Naive thymus-derived CD8-positive, alpha-beta T cell (primary cell): ENCODE measurements around the gene ALCAM. TPM values are rescaled to one million over a fixed set of nuclear protein-coding genes. Genes with fewer than 3 reads are reported as not detected.

ENCODE experiments used
- ATAC-seq, 2 donors: fragments of 150-1000 bp; cut with Tn5 transposase in 1 of 2; sonication (Bioruptor Pico), chemical (Tn5 transposase) in 1 of 2; 1 replicate in 1 of 2; 2 replicates in 1 of 2; pipeline ENCODE4 v1.10.0; 2021; ENCODE audit warnings: mild to moderate bottlenecking in 2 of 2, moderate library complexity in 2 of 2
- POLR2A ChIA-PET: fragments of 350-600 bp; sonication (Branson Sonifier 250); formaldehyde crosslinking; loops from one replicate; lab custom pipeline; 2021; ENCODE audit warnings: antibody characterized with exemption; lab: Charles Lee
- DNase-seq, 10 donors: peaks; one replicate each; pipeline versions ENCODE4 v3.0.0 to v3.0.0-alpha.2; 2020 to 2022
- H3K27ac Mint-ChIP-seq, 10 donors: one replicate each; pipeline ENCODE4 v1.8.0; 2020 to 2022; ENCODE audit warnings: mild to moderate bottlenecking in 10 of 10, mixed read lengths in 10 of 10, moderate library complexity in 4 of 10, inconsistent platforms in 1 of 10
- H3K27me3 Mint-ChIP-seq, 5 donors: one replicate each; pipeline ENCODE4 v1.8.0; 2021 to 2022; ENCODE audit warnings: mixed read lengths in 5 of 5
- H3K36me3 Mint-ChIP-seq, 3 donors: one replicate each; pipeline ENCODE4 v1.8.0; 2020 to 2022; ENCODE audit warnings: mixed read lengths in 3 of 3, mild to moderate bottlenecking in 2 of 3, inconsistent platforms in 1 of 3
- H3K4me1 Mint-ChIP-seq, 4 donors: one replicate each; pipeline ENCODE4 v1.8.0; 2021 to 2022; ENCODE audit warnings: mixed read lengths in 4 of 4
- H3K4me3 Mint-ChIP-seq, 10 donors: one replicate each; pipeline ENCODE4 v1.8.0; 2020 to 2022; ENCODE audit warnings: mild to moderate bottlenecking in 10 of 10, mixed read lengths in 10 of 10, moderate library complexity in 6 of 10, inconsistent platforms in 1 of 10
- H3K9me3 Mint-ChIP-seq, 9 donors: one replicate each; pipeline ENCODE4 v1.8.0; 2020 to 2022; ENCODE audit warnings: mixed read lengths in 9 of 9, mild to moderate bottlenecking in 3 of 9, inconsistent platforms in 1 of 9, moderate library complexity in 1 of 9
- polyA plus RNA-seq, 3 donors: library from polyadenylated mRNA; unstranded; fragments of 300-500 nt; fragmentation: Illumina TruSeq; gene quantifications; one replicate each; pipeline ENCODE4 v1.2.3, GENCODE V29; 2021
- total RNA-seq, 8 experiments: library from RNA in 2 of 8; stranded (reverse) in 2 of 8; gene quantifications; one replicate each; pipeline ENCODE4 v1.2.3 and lab custom pipeline; 2021 to 2026

Gene ALCAM
- total and polyA plus RNA-seq, 5 experiments from 2014 or later: 0.41 to 3.1 (median 1.8) TPM

- ATAC-seq: no peak
- POLR2A ChIA-PET: no interaction called here
- Mint-ChIP-seq H3K9me3 (no peaks in the 10 kb centered on the region), H3K4me3 (no peak overlapping the region), H3K27me3 (peaks cover 0 to 3% (median 0%) of the 10 kb centered on the region in 5 donors), H3K4me1 (peaks cover 0 to 9% (median 1%) of the 10 kb centered on the region in 4 donors), H3K27ac (peak overlapping the region in 1 of 10 donors; percentile 69), H3K36me3 (no peaks in the 10 kb centered on the region)
- no peak for DNase-seq
Observed at GRCh38 chr3:105424412-105425152, 57.9 kb downstream of the ALCAM start.

- H3K27ac Mint-ChIP-seq: no peak overlapping the region
- peaks cover 0 to 3% (median 0%) of the 10 kb centered on the region in 5 donors for H3K27me3 Mint-ChIP-seq
- H3K9me3 Mint-ChIP-seq: no peaks in the 10 kb centered on the region
- H3K4me3 Mint-ChIP-seq: no peak overlapping the region
- no peak for ATAC-seq
- H3K4me1 Mint-ChIP-seq: peaks cover 0 to 9% (median 1%) of the 10 kb centered on the region in 4 donors
- no peak for DNase-seq
- POLR2A ChIA-PET: no interaction called here
- H3K36me3 Mint-ChIP-seq: no peaks in the 10 kb centered on the region
Observed at GRCh38 chr3:105425153-105425502, 58.4 kb downstream of the ALCAM start.

DNA sequence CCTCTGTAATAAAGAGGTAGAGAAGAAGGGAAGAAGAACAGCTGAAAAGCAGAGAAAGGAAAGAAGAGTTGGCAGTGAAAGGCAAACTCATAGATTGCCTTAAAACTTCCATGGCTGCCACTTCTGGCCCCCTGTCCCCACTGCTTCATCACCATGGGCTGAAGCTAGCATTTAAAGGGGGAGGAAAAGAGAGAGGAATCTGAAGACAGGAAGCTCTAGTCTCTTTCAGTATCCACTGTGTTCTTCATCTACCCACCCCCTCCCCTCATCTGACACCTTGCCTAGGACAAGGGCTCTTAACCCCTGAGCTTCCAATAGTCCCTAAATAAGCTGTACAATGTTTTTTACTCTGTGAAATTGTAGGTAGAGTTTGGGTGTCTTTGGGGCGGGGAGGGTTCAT is 60.6 kb downstream of the ALCAM start:
- peaks cover 0 to 3% (median 0%) of the 10 kb centered on the region in 5 donors for H3K27me3 Mint-ChIP-seq
- peak overlapping the region in 1 of 10 donors; percentile 50 for H3K27ac Mint-ChIP-seq
- no peaks in the 10 kb centered on the region for H3K36me3 Mint-ChIP-seq
- POLR2A ChIA-PET: no interaction called here
- DNase-seq (no peak), ATAC-seq (no peak)
- H3K4me1 Mint-ChIP-seq: peaks cover 0 to 9% (median 2%) of the 10 kb centered on the region in 4 donors
- H3K9me3 Mint-ChIP-seq: no peaks in the 10 kb centered on the region
- no peak overlapping the region for H3K4me3 Mint-ChIP-seq

DNA sequence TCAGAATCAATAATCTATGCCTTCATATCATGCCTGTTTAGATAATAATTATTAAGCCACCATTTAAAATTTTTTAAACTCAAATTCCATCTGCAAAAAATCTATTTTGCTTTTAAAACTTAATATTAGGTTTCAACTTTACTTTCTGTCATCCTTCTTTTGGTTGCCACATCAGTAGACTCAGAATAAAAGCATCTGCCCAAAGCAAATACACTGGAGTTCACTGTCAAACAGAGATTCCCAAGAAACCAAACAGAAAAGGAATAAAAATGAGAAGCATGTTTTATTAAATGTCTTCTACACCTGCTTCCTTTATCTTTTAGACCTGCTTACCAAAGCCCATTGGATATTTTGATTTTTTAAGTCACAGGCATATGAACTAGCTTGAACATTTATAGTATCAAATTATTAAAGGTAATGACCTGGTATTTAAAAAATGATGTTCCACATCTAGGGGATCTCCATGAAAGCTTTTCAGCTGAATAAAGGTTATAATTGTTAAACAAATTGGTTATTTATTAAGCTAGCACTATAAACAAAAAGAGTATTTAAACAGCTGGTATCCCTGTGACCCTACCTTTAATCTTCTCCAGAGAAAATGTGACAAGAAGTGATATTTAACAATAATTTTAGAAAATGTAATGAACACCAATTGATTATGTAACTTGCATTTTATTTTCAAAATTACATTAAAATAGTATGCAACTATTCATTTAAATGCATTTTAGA is 62.5 kb downstream of the ALCAM start:
- no peak for ATAC-seq
- POLR2A ChIA-PET: no interaction called here
- no peaks in the 10 kb centered on the region for H3K9me3 Mint-ChIP-seq
- peaks cover 0 to 3% (median 0%) of the 10 kb centered on the region in 5 donors for H3K27me3 Mint-ChIP-seq
- peaks cover 0 to 9% (median 2%) of the 10 kb centered on the region in 4 donors for H3K4me1 Mint-ChIP-seq
- DNase-seq: no peak
- H3K27ac Mint-ChIP-seq: no peak overlapping the region
- no peak overlapping the region for H3K4me3 Mint-ChIP-seq
- H3K36me3 Mint-ChIP-seq: no peaks in the 10 kb centered on the region

DNA sequence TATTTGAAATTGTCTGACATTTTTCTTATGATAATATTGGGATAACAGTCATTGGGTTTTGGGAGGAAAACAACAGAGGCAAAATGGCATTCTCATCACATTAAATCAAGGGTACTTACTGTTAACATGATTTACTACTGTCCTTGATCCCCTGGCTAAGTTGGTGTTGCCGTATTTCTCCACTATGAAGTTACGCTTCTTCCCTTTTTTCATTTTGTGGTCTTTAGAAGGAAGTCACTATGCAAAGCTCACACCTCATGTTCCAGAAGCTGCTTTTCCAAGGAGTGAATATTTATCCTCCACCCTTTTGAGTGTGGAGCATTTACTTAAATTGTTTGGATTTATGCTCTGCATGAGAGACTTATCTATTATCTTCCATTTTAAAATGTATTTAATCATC is 63.7 kb downstream of the ALCAM start:
- no peak overlapping the region for H3K27ac Mint-ChIP-seq
- POLR2A ChIA-PET: no interaction called here
- H3K4me1 Mint-ChIP-seq: peaks cover 0 to 9% (median 2%) of the 10 kb centered on the region in 4 donors
- DNase-seq: no peak
- H3K4me3 Mint-ChIP-seq: no peak overlapping the region
- peaks cover 0 to 3% (median 0%) of the 10 kb centered on the region in 5 donors for H3K27me3 Mint-ChIP-seq
- peaks cover 0 to 3% (median 2%) of the 10 kb centered on the region in 3 donors for H3K36me3 Mint-ChIP-seq
- no peak for ATAC-seq
- H3K9me3 Mint-ChIP-seq: peaks cover 0 to 4% (median 0%) of the 10 kb centered on the region in 9 donors

DNA sequence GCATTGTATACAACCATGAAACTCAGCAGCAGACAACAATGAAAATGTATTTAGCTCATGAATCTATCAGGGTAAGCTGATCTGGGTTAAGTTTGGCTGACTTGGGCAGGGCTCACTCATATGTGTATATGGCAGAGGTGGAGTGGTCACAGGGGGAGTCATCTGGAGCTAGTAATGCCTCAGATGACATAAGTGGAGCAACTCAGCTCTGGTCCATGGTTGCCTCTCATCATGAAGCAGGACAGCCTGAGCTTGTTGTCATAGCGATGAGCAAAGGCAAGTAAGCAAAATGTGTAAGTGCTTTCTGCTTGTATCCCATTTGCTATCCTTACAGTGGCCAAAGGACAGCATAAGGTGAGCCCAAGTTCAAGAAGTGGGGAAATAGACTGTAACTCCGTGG is 64.5 kb downstream of the ALCAM start:
- Mint-ChIP-seq H3K9me3 (peaks cover 0 to 5% (median 0%) of the 10 kb centered on the region in 9 donors), H3K4me1 (peaks cover 0 to 9% (median 2%) of the 10 kb centered on the region in 4 donors), H3K27ac (no peak overlapping the region), H3K27me3 (peaks cover 0 to 3% (median 0%) of the 10 kb centered on the region in 5 donors), H3K36me3 (peaks cover 0 to 4% (median 2%) of the 10 kb centered on the region in 3 donors), H3K4me3 (no peak overlapping the region)
- no peak for DNase-seq
- POLR2A ChIA-PET: no interaction called here
- ATAC-seq: no peak

- Mint-ChIP-seq H3K9me3 (peaks cover 0 to 7% (median 2%) of the 10 kb centered on the region in 9 donors), H3K36me3 (peaks cover 0 to 4% (median 2%) of the 10 kb centered on the region in 3 donors), H3K4me1 (peaks cover 0 to 2% (median 0%) of the 10 kb centered on the region in 4 donors), H3K27ac (no peak overlapping the region), H3K4me3 (no peak overlapping the region), H3K27me3 (peaks cover 0 to 3% (median 0%) of the 10 kb centered on the region in 5 donors)
- POLR2A ChIA-PET: no interaction called here
- ATAC-seq: no peak
- DNase-seq: no peak
Observed at GRCh38 chr3:105435277-105435676, 68.6 kb downstream of the ALCAM start.

DNA sequence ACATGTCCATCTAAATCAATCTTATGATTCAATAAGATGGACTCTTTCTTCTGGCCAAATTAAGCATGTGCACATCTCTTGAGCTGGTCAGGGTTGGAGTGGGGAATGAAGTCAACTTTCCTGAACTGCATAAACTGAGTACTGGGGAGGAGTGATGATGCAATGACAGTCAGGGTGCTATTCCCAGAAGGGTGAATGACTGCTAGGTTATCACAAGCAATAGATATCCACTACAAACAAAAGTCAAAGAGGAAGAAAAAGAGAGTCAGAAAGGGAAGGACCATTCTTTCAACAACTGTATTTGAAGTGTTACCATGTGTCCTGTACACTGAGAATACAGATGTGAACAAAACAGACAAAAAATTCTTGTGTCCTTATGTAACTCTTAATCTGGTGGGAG is 70.0 kb downstream of the ALCAM start:
- POLR2A ChIA-PET: no interaction called here
- H3K9me3 Mint-ChIP-seq: peaks cover 0 to 7% (median 2%) of the 10 kb centered on the region in 9 donors
- H3K4me3 Mint-ChIP-seq: no peak overlapping the region
- H3K27ac Mint-ChIP-seq: no peak overlapping the region
- no peaks in the 10 kb centered on the region for H3K27me3 Mint-ChIP-seq
- ATAC-seq (no peak), DNase-seq (no peak)
- peaks cover 0 to 4% (median 2%) of the 10 kb centered on the region in 3 donors for H3K36me3 Mint-ChIP-seq
- no peaks in the 10 kb centered on the region for H3K4me1 Mint-ChIP-seq

GRCh38 chr3:105440113-105440512 is 73.4 kb downstream of the ALCAM start:
- POLR2A ChIA-PET: no interaction called here
- peaks cover 0 to 5% (median 4%) of the 10 kb centered on the region in 3 donors for H3K36me3 Mint-ChIP-seq
- peaks cover 0 to 6% (median 2%) of the 10 kb centered on the region in 9 donors for H3K9me3 Mint-ChIP-seq
- no peaks in the 10 kb centered on the region for H3K4me1 Mint-ChIP-seq
- H3K27me3 Mint-ChIP-seq: peaks cover 0 to 4% (median 0%) of the 10 kb centered on the region in 5 donors
- no peak overlapping the region for H3K4me3 Mint-ChIP-seq
- ATAC-seq (no peak), DNase-seq (no peak)
- H3K27ac Mint-ChIP-seq: no peak overlapping the region

GRCh38 chr3:105444725-105445124 is 78.0 kb downstream of the ALCAM start:
- no peak for ATAC-seq
- Mint-ChIP-seq H3K27ac (no peak overlapping the region), H3K9me3 (no peaks in the 10 kb centered on the region), H3K4me1 (no peaks in the 10 kb centered on the region), H3K36me3 (peaks cover 0 to 3% (median 0%) of the 10 kb centered on the region in 3 donors), H3K27me3 (peaks cover 0 to 4% (median 0%) of the 10 kb centered on the region in 5 donors), H3K4me3 (no peak overlapping the region)
- no peak for DNase-seq
- POLR2A ChIA-PET: no interaction called here

- ATAC-seq (no peak), DNase-seq (no peak)
- no peak overlapping the region for H3K4me3 Mint-ChIP-seq
- no peaks in the 10 kb centered on the region for H3K36me3 Mint-ChIP-seq
- no peaks in the 10 kb centered on the region for H3K9me3 Mint-ChIP-seq
- peaks cover 0 to 2% (median 0%) of the 10 kb centered on the region in 5 donors for H3K27me3 Mint-ChIP-seq
- POLR2A ChIA-PET: no interaction called here
- H3K27ac Mint-ChIP-seq: no peak overlapping the region
- H3K4me1 Mint-ChIP-seq: no peaks in the 10 kb centered on the region
Observed at GRCh38 chr3:105448338-105448982, 81.8 kb downstream of the ALCAM start.

- no peaks in the 10 kb centered on the region for H3K36me3 Mint-ChIP-seq
- H3K27ac Mint-ChIP-seq: no peak overlapping the region
- POLR2A ChIA-PET: no interaction called here
- DNase-seq (no peak), ATAC-seq (no peak)
- H3K9me3 Mint-ChIP-seq: no peaks in the 10 kb centered on the region
- no peaks in the 10 kb centered on the region for H3K4me1 Mint-ChIP-seq
- no peak overlapping the region for H3K4me3 Mint-ChIP-seq
- no peaks in the 10 kb centered on the region for H3K27me3 Mint-ChIP-seq
Observed at GRCh38 chr3:105449414-105449813, 82.7 kb downstream of the ALCAM start.

- H3K36me3 Mint-ChIP-seq: no peaks in the 10 kb centered on the region
- DNase-seq (no peak), ATAC-seq (no peak)
- H3K4me1 Mint-ChIP-seq: no peaks in the 10 kb centered on the region
- no peak overlapping the region for H3K27ac Mint-ChIP-seq
- H3K9me3 Mint-ChIP-seq: no peaks in the 10 kb centered on the region
- H3K4me3 Mint-ChIP-seq: no peak overlapping the region
- POLR2A ChIA-PET: no interaction called here
- peaks cover 0 to 1% (median 0%) of the 10 kb centered on the region in 5 donors for H3K27me3 Mint-ChIP-seq
Observed at GRCh38 chr3:105456017-105456416, 89.3 kb downstream of the ALCAM start.
